Spinal cord (tissue), 10 donors: ENCODE results near the gene NEGR1. TPM values are rescaled to one million over a fixed set of nuclear protein-coding genes. Genes with fewer than 3 reads are reported as not detected.

Experiments
- DNase-seq, 6 donors: peaks; one replicate each; pipeline versions ENCODE4 v3.0.0 to v3.0.0-alpha.2; 2013 to 2015; ENCODE audit warnings: low spot score in 6 of 6, low read depth in 4 of 6
- H3K27ac ChIP-seq: one replicate; pipeline ENCODE4 v1.5.1; 2013; ENCODE audit warnings: low read depth, low read length, control low read depth
- H3K27me3 ChIP-seq: one replicate; pipeline ENCODE4 v1.6.1; 2013; ENCODE audit warnings: low read length; ENCODE audit not compliant: control insufficient read depth, insufficient read depth
- H3K36me3 ChIP-seq: one replicate; pipeline ENCODE4 v1.6.1; 2013; ENCODE audit warnings: low read length; ENCODE audit not compliant: control insufficient read depth, insufficient read depth
- H3K4me1 ChIP-seq: one replicate; pipeline ENCODE4 v1.6.1; 2013; ENCODE audit warnings: low read length; ENCODE audit not compliant: control insufficient read depth, insufficient read depth
- H3K4me3 ChIP-seq: one replicate; pipeline ENCODE4 v1.5.1; 2013; ENCODE audit warnings: low read depth, low read length, control low read depth
- H3K9me3 ChIP-seq: one replicate; pipeline ENCODE4 v1.6.1; 2013; ENCODE audit warnings: low read length; ENCODE audit not compliant: control insufficient read depth, insufficient read depth
- WGBS: methylation state at CpG from one replicate; pipeline ENCODE4 v1.1.5; 2013; ENCODE audit warnings: missing lambda C conversion rate; ENCODE audit not compliant: insufficient coverage; 5-methylcytosine and 5-hydroxymethylcytosine counted together
- polyA plus RNA-seq, 2 donors: library from polyadenylated mRNA; unstranded; fragments of 120-200 nt; gene quantifications; one replicate each; pipeline ENCODE4 v1.2.1, GENCODE V29; 2013; ENCODE audit not compliant: insufficient read length in 2 of 2
- total RNA-seq, 2 donors: library from RNA; depleted of rRNA in 1 of 2; stranded (reverse); fragments of 120-200 nt in 1 of 2; fragments of >200 nt in 1 of 2; gene quantifications; one replicate each; pipeline versions ENCODE4 v1.2.3 to v1.2.4, GENCODE V29; 2013 to 2014
- donor health status: healthy.

NEGR1 gene
- total and polyA plus RNA-seq, 4 donors, result 21.4 to 88.6 (median 72.8) TPM

DNA sequence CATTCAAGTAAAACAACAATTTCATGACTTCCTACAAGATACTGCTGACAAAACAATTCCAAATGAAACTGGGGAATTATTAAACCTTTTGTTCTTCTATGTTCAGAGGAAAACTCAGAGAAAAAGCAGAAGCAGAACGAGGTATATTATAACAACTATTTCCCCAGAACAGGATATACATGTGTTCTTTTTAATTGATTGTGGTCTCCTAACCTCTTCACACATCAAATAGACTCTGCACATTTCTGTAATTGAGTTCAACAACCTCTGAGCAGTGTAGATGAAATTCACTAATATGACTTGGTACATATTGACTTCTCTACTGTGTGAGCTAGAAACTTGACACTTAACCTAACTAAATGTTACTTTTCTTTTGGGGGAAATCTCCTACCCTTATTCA is 584.2 kb downstream of the NEGR1 start:
- WGBS, result no CpG with 5 or more reads among the region's 1 CpG
- Histone ChIP-seq H3K27ac (no peak overlapping the region), H3K36me3 (no peaks in the 10 kb centered on the region), H3K27me3 (no peaks in the 10 kb centered on the region), H3K9me3 (no peaks in the 10 kb centered on the region), H3K4me3 (no peak overlapping the region), H3K4me1 (no peaks in the 10 kb centered on the region)
- DNase-seq, result no peak

DNA sequence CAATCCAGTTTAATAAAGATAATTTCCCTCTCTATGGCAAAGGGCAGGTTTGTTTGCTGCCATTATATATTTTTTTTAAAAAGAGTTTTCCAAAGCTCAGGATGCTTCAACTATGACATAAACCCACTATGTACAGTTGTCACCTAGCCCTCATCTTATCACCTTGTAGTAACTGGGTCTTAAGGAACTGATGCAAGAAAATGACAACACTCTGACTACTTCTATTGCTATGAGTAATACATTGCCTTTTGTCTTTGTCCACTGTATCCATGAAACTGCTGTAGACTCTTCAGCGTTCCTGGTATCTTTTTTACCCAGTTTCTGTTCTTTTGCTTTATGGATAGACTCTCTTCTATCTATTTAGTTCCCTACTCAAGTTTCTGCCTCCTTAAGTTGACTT is 586.5 kb downstream of the NEGR1 start:
- H3K36me3 ChIP-seq, result no peaks in the 10 kb centered on the region
- no peaks in the 10 kb centered on the region for H3K4me1 ChIP-seq
- no peaks in the 10 kb centered on the region for H3K9me3 ChIP-seq
- no peaks in the 10 kb centered on the region for H3K27me3 ChIP-seq
- no peak overlapping the region for H3K27ac ChIP-seq
- H3K4me3 ChIP-seq, result no peak overlapping the region
- DNase-seq, result no peak
- WGBS, result 60% methylated on average over 1 of the region's 1 CpG

GRCh38 chr1:71695084-71695483 is 587.3 kb downstream of the NEGR1 start:
- no peaks in the 10 kb centered on the region for H3K27me3 ChIP-seq
- no peaks in the 10 kb centered on the region for H3K36me3 ChIP-seq
- H3K4me1 ChIP-seq, result no peaks in the 10 kb centered on the region
- no CpG with 5 or more reads among the region's 1 CpG for WGBS
- H3K27ac ChIP-seq, result no peak overlapping the region
- H3K4me3 ChIP-seq, result no peak overlapping the region
- H3K9me3 ChIP-seq, result no peaks in the 10 kb centered on the region
- DNase-seq, result no peak

DNA sequence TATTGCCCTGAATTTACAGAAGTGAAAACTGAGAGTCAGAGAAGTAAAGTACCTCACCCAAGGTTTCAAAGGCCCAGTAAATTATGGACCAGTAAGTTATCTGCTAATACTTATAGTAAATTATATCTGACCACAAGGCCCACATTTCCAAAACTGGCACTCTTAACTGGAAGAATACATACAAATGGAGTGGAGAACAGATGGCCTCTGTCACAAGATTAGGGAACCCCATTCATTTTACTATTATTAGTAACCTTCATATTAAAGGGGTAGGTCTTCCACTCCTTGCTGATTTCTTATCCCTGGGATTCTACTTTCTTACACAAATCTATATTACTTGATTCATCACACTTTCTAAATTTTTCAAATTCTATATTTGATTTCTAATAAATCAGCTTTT is 588.8 kb downstream of the NEGR1 start:
- H3K36me3 ChIP-seq, result no peaks in the 10 kb centered on the region
- no peaks in the 10 kb centered on the region for H3K27me3 ChIP-seq
- H3K4me3 ChIP-seq, result no peak overlapping the region
- no peaks in the 10 kb centered on the region for H3K4me1 ChIP-seq
- H3K27ac ChIP-seq, result no peak overlapping the region
- H3K9me3 ChIP-seq, result no peaks in the 10 kb centered on the region
- no peak for DNase-seq

DNA sequence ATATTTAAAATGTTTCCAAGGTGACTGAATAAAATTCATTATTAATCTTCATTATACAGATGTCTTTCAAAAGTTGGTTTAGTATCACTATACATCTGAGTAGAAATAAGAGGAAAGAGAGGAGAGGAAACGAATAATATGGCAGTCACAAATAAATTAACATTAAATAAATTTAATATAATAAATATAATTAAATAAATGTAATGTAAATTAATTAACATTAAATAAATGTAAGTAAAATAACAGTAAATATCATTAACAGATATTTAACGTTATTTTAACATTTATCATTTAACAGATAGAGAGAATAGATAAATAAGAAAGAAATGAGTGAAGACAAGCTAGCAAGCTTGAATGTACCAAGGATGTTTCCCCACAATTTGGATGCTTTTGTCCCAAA is 592.7 kb downstream of the NEGR1 start:
- no peaks in the 10 kb centered on the region for H3K27me3 ChIP-seq
- no peak for DNase-seq
- H3K27ac ChIP-seq, result no peak overlapping the region
- WGBS, result no CpG with 5 or more reads among the region's 2 CpGs
- H3K9me3 ChIP-seq, result no peaks in the 10 kb centered on the region
- no peaks in the 10 kb centered on the region for H3K4me1 ChIP-seq
- no peak overlapping the region for H3K4me3 ChIP-seq
- no peaks in the 10 kb centered on the region for H3K36me3 ChIP-seq

DNA sequence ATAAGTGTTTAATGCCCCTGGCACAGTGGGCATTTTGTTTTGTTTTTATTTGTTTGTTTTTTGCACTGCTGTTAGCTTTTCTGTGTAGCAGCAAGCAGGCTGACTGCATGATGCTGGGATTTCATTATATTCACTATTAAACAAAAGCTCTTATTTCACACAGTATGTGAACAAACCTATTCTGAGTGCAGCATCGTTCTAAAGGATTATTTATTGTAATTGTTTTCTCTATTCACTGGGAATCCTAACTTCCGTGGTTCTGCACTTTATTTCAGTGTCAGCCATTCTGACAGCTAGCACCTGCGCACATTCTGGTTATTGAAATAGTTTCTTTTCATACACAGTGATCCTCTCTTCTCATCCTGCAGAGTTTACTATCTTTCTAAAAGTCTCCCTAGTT is 595.0 kb downstream of the NEGR1 start:
- H3K4me1 ChIP-seq, result no peaks in the 10 kb centered on the region
- H3K27me3 ChIP-seq, result no peaks in the 10 kb centered on the region
- no peak overlapping the region for H3K4me3 ChIP-seq
- no peak overlapping the region for H3K27ac ChIP-seq
- H3K9me3 ChIP-seq, result no peaks in the 10 kb centered on the region
- no peaks in the 10 kb centered on the region for H3K36me3 ChIP-seq
- no CpG with 5 or more reads among the region's 3 CpGs for WGBS
- peak in 1 of 6 donors; percentile 62 for DNase-seq

- no peaks in the 10 kb centered on the region for H3K27me3 ChIP-seq
- H3K4me3 ChIP-seq, result no peak overlapping the region
- no peaks in the 10 kb centered on the region for H3K9me3 ChIP-seq
- WGBS, result no CpG with 5 or more reads among the region's 7 CpGs
- no peaks in the 10 kb centered on the region for H3K4me1 ChIP-seq
- DNase-seq, result peak in 2 of 6 donors; percentile 15 to 33
- H3K27ac ChIP-seq, result no peak overlapping the region
- H3K36me3 ChIP-seq, result no peaks in the 10 kb centered on the region
Measured at GRCh38 chr1:71676979-71677925, 605.1 kb downstream of the NEGR1 start.

DNA sequence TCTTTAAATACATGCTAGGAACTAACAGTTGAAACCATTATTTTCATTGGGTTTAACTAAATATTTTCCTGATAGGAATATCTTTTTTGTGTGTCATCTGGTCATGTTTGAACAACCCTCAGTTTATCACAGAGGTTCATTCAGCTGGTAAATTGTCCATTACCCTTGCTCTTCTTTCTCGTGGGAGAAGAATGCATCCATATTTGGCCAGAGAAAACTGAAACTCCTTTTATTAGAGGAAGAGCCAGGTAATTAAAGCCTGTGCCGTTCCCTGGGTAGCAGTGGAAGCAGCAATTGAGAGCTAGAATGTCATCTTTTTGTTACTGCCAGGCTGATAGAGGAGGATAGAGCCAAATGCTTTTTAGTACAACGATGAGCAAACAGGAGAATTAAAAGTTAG is 614.3 kb downstream of the NEGR1 start:
- WGBS, result 29% methylated on average over 2 of the region's 3 CpGs

GRCh38 chr1:71667216-71667615 is 615.1 kb downstream of the NEGR1 start:
- no peaks in the 10 kb centered on the region for H3K4me1 ChIP-seq
- no peak overlapping the region for H3K4me3 ChIP-seq
- H3K27me3 ChIP-seq, result no peaks in the 10 kb centered on the region
- H3K27ac ChIP-seq, result no peak overlapping the region
- no peaks in the 10 kb centered on the region for H3K36me3 ChIP-seq
- no CpG with 5 or more reads among the region's 2 CpGs for WGBS
- H3K9me3 ChIP-seq, result no peaks in the 10 kb centered on the region
- peak in 2 of 6 donors; percentile 17 to 26 for DNase-seq

More for the DNA sequence above, 614.3 kb downstream of the NEGR1 start:
- no peaks in the 10 kb centered on the region for H3K9me3 ChIP-seq
- H3K4me1 ChIP-seq, result no peaks in the 10 kb centered on the region
- H3K27me3 ChIP-seq, result no peaks in the 10 kb centered on the region
- H3K4me3 ChIP-seq, result no peak overlapping the region
- H3K27ac ChIP-seq, result no peak overlapping the region
- DNase-seq, result peak in 1 of 6 donors; percentile 85
- no peaks in the 10 kb centered on the region for H3K36me3 ChIP-seq

DNA sequence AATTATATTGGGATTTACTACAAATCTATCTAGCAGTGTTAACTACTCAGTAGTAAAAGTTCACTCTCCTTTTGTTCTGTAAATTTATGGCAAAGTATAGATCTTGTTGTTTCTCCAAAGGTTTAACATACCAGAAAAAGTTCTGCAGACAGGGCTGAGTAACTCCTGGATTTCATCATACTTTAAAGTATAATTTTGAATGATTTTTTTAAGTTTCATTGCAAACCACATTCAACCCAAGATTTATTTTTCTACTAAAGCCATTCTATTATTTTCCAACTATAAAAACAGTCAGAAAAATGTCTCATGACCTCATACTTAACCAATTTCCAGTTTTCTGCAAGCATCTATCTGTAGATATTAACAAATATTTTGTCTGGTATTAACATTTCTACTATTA is 615.7 kb downstream of the NEGR1 start:
- Histone ChIP-seq H3K27ac (no peak overlapping the region), H3K4me1 (no peaks in the 10 kb centered on the region), H3K4me3 (no peak overlapping the region), H3K36me3 (no peaks in the 10 kb centered on the region), H3K9me3 (no peaks in the 10 kb centered on the region), H3K27me3 (no peaks in the 10 kb centered on the region)
- no peak for DNase-seq
